HCT116 (cell line): ENCODE measurements around the gene SPATA31D3. TPM values are rescaled to one million over a fixed set of nuclear protein-coding genes. Genes with fewer than 3 reads are reported as not detected.
"Not testable (repeated sequence)": the region's sequence is repeated elsewhere in the genome, so short reads cannot be mapped to it uniquely, and the experiment has no call there.

ENCODE experiments used
- ATAC-seq: fragments of 200-7000 bp; cut with Tn5 transposase; 2 replicates; pipeline ENCODE4 v1.9.1; 2020; ENCODE audit warnings: mild to moderate bottlenecking, moderate library complexity
- Bru-seq: library from RNA; stranded (reverse); fragments of 400-500 nt; gene quantifications from one replicate; lab custom pipeline; 2021; lab: Mats Ljungman, UMichigan
- BruChase-seq, 2 experiments: library from RNA; stranded (reverse); fragments of 400-500 nt; gene quantifications; one replicate each; lab custom pipeline; 2021; lab: Mats Ljungman, UMichigan
- BruUV-seq: library from RNA; stranded (reverse); fragments of 400-500 nt; replicated peaks from 2 replicates; lab custom pipeline; 2021; lab: Mats Ljungman, UMichigan
- CTCF ChIA-PET: fragments of 300-600 bp; sonication (Branson Sonifier 250); formaldehyde crosslinking; loops from one replicate; lab custom pipeline; 2021; ENCODE audit warnings: antibody characterized with exemption; lab: Charles Lee
- POLR2A ChIA-PET: fragments of 300-600, 350-600 bp; sonication (Branson Sonifier 250); formaldehyde crosslinking; loops from one replicate; lab custom pipeline; 2021; ENCODE audit warnings: antibody characterized with exemption; lab: Charles Lee
- RAD21 ChIA-PET, 2 experiments: fragments of 300-600 bp; sonication (Branson Sonifier 250); formaldehyde crosslinking; loops; one replicate each; lab custom pipeline; 2023; ENCODE audit warnings: low total read pairs in 2 of 2; ENCODE audit not compliant: uncharacterized antibody in 2 of 2, unreplicated experiment in 2 of 2, low non-redundant PET in 1 of 2; lab: Charles Lee
- DNase-seq: peaks from one replicate; pipeline ENCODE4 v3.0.0-alpha.2; 2010; ENCODE audit warnings: low read depth, low spot score
- H2AFZ ChIP-seq: fragments of 200-600 bp; shearing (Covaris generic), sonication (generic); 2 replicates; pipeline ENCODE4 v1.6.1; 2017; ENCODE audit warnings: low read depth, mixed run types, mixed read lengths, antibody characterized with exemption, low read length; ENCODE audit not compliant: poor library complexity, severe bottlenecking
- H3K27ac ChIP-seq: 2 replicates; pipeline ENCODE4 v1.5.1; 2012; ENCODE audit warnings: low read depth, low read length
- H3K27me3 ChIP-seq: fragments of 200-600 bp; sonication (generic); 2 replicates; pipeline ENCODE4 v1.6.1; 2016; ENCODE audit warnings: mixed run types, low read length, mixed read lengths; ENCODE audit not compliant: insufficient read depth
- H3K36me3 ChIP-seq, 2 experiments: fragments of 200-500 bp in 1 of 2; fragments of 200-600 bp in 1 of 2; sonication (Bioruptor generic) in 1 of 2; sonication (generic) in 1 of 2; 2 replicates each; pipeline versions ENCODE4 v1.5.1 to v1.6.1; 2014 to 2016; ENCODE audit warnings: low read length in 2 of 2, inconsistent platforms in 1 of 2, mixed read lengths in 1 of 2, mixed run types in 1 of 2; ENCODE audit not compliant: insufficient read depth in 2 of 2, control insufficient read depth in 1 of 2
- H3K4me1 ChIP-seq, 2 experiments: fragments of 200-600 bp in 1 of 2; sonication (generic) in 1 of 2; 2 replicates each; pipeline versions ENCODE4 v1.5.1 to v1.6.1; 2012 to 2017; ENCODE audit warnings: low read length in 2 of 2, inconsistent platforms in 1 of 2, mild to moderate bottlenecking in 1 of 2, mixed read lengths in 1 of 2, mixed run types in 1 of 2, moderate library complexity in 1 of 2; ENCODE audit not compliant: insufficient read depth in 2 of 2, control insufficient read depth in 1 of 2
- H3K4me2 ChIP-seq: fragments of 200-600 bp; sonication (generic); 2 replicates; pipeline ENCODE4 v1.6.1; 2017; ENCODE audit warnings: mixed run types, low read length, mixed read lengths
- H3K4me3 ChIP-seq, 2 experiments: fragments of 200-600 bp in 1 of 2; sonication (generic) in 1 of 2; replicated peaks in 1 of 2; 2 replicates each; pipeline ENCODE4 v1.5.1; 2011 to 2016; ENCODE audit warnings: low read length in 2 of 2, control low read depth in 1 of 2, low read depth in 1 of 2, mild to moderate bottlenecking in 1 of 2, mixed read lengths in 1 of 2, mixed run types in 1 of 2
- H3K79me2 ChIP-seq: fragments of 200-600 bp; sonication (generic); 2 replicates; pipeline ENCODE4 v1.6.1; 2017; ENCODE audit warnings: mild to moderate bottlenecking, mixed run types, low read length, moderate library complexity, mixed read lengths; ENCODE audit not compliant: insufficient read depth
- H3K9ac ChIP-seq: fragments of 200-600 bp; sonication (generic); 2 replicates; pipeline ENCODE4 v1.6.1; 2016; ENCODE audit warnings: low read length, mixed read lengths
- H3K9me2 ChIP-seq: fragments of 200-600 bp; sonication (generic), shearing (Covaris generic); 2 replicates; pipeline ENCODE4 v1.6.1; 2017; ENCODE audit warnings: mixed run types, mild to moderate bottlenecking, moderate library complexity; ENCODE audit not compliant: insufficient read depth
- H3K9me3 ChIP-seq, 2 experiments: fragments of 200-500 bp in 1 of 2; fragments of 200-600 bp in 1 of 2; sonication (Bioruptor generic) in 1 of 2; sonication (generic) in 1 of 2; 2 replicates each; pipeline ENCODE4 v1.6.1; 2014 to 2017; ENCODE audit warnings: low read length in 2 of 2, mixed read lengths in 2 of 2, inconsistent platforms in 1 of 2, low read depth in 1 of 2, mild to moderate bottlenecking in 1 of 2, mixed run types in 1 of 2, moderate library complexity in 1 of 2; ENCODE audit not compliant: control insufficient read depth in 1 of 2, insufficient read depth in 1 of 2
- H4K20me1 ChIP-seq: fragments of 200-600 bp; sonication (generic), shearing (Covaris generic); 2 replicates; pipeline ENCODE4 v1.6.1; 2017; ENCODE audit warnings: mixed run types, mild to moderate bottlenecking, moderate library complexity; ENCODE audit not compliant: insufficient read depth
- FOSL1 ChIP-seq: IDR thresholded peaks from 2 replicates; pipeline ENCODE4 v1.6.1; 2012; ENCODE audit warnings: low read depth
- POLR2A ChIP-seq: IDR thresholded peaks from 2 replicates; pipeline ENCODE4 v1.7.0; 2011; ENCODE audit warnings: borderline replicate concordance; ENCODE audit not compliant: insufficient read depth, insufficient read length; ENCODE audit errors: extremely low read depth
- SRF ChIP-seq: IDR thresholded peaks from 2 replicates; pipeline ENCODE4 v1.6.1; 2012; ENCODE audit warnings: low read depth
- TCF7L2 ChIP-seq: IDR thresholded peaks from 2 replicates; pipeline ENCODE4 v1.7.0; 2011; ENCODE audit warnings: borderline replicate concordance, inconsistent platforms; ENCODE audit not compliant: insufficient read depth, insufficient read length; ENCODE audit errors: extremely low read depth
- ZFX ChIP-seq: fragments of 450-650 bp; IDR thresholded peaks from 2 replicates; pipeline ENCODE4 v1.6.1; 2017
- ZNF274 ChIP-seq: fragments of 200-500 bp; sonication (Bioruptor generic); IDR thresholded peaks from 2 replicates; pipeline ENCODE4 v1.6.1; 2014; ENCODE audit warnings: mild to moderate bottlenecking, low read depth, low read length, inconsistent platforms
- intact Hi-C: fragments of 100-400 bp; cut with micrococcal nuclease; formaldehyde crosslinking; loops from 2 replicates; pipeline ENCODE4 v1.10.0; 2022
- long read RNA-seq: library from polyadenylated mRNA; unstranded; transcript quantifications from one replicate; pipeline ENCODE4 v2.0.0, GENCODE V29; 2021; ENCODE audit not compliant: unreplicated experiment
- polyA plus RNA-seq: library from polyadenylated mRNA; unstranded; fragments of >200 nt; gene quantifications from 2 replicates; pipeline ENCODE4 v1.2.1, GENCODE V29; 2012; ENCODE audit warnings: missing spikeins
- total RNA-seq: library from RNA; stranded (reverse); gene quantifications from one replicate; pipeline ENCODE4 v1.2.1, GENCODE V29; 2021; ENCODE audit not compliant: unreplicated experiment
- TF ChIP-seq, protein P1 (sequence below): IDR thresholded peaks from 2 replicates; pipeline ENCODE4 v1.6.1; 2012
- TF ChIP-seq, protein P2 (sequence below): IDR thresholded peaks from 2 replicates; pipeline ENCODE4 v1.6.1; 2012

SPATA31D3 gene
- total RNA-seq (not detected), Bru-seq, nascent RNA (not detected), BruChase-seq, experiment 1, labeled RNA remaining after a 6-hour chase (not detected), BruChase-seq, experiment 2, labeled RNA remaining after a 2-hour chase (not detected)
- not detected in 2 replicates for polyA plus RNA-seq
- long read RNA-seq, result 0 reads

GRCh38 chr9:81943393-81943792 lies at the start of gene SPATA31D3:
TSS of gene SPATA31D3 (plus strand) at chr9:81943500. CDS start at chr9:81943586, 86 bp downstream.
- RAD21 ChIA-PET, CTCF ChIA-PET, H3K9ac ChIP-seq, BruUV-seq, H2AFZ ChIP-seq, H3K79me2 ChIP-seq, intact Hi-C loops, H3K9me2 ChIP-seq, H3K27ac ChIP-seq, H4K20me1 ChIP-seq, H3K9me3 ChIP-seq, POLR2A ChIA-PET, H3K27me3 ChIP-seq, H3K4me3 ChIP-seq, DNase-seq, H3K4me2 ChIP-seq, H3K4me1 ChIP-seq, ATAC-seq, H3K36me3 ChIP-seq: not testable (repeated sequence)

- no peak for TF ChIP-seq ZFX
- TF ChIP-seq, all 23 proteins: peak for 0
- DNase-seq (no peak), ATAC-seq (no peak)
- ChIA-PET CTCF (no interaction called here), RAD21 (no interaction called here), POLR2A (no interaction called here)
- Histone ChIP-seq H4K20me1 (no peaks in the 10 kb centered on the region), H3K4me1 (no peaks in the 10 kb centered on the region), H3K79me2 (no peaks in the 10 kb centered on the region), H3K9me3 (no peaks in the 10 kb centered on the region), H3K27me3 (no peaks in the 10 kb centered on the region), H3K27ac (no peak overlapping the region), H3K36me3 (no peaks in the 10 kb centered on the region), H3K4me2 (no peak overlapping the region), H2AFZ (no peak overlapping the region), H3K4me3 (no peak overlapping the region), H3K9me2 (no peaks in the 10 kb centered on the region), H3K9ac (no peak overlapping the region)
- BruUV-seq, result no TSS peak
- intact Hi-C loops, result no loop called here
These were observed 49.4 kb upstream of the SPATA31D3 start for GRCh38 chr9:81893929-81894328.

DNA sequence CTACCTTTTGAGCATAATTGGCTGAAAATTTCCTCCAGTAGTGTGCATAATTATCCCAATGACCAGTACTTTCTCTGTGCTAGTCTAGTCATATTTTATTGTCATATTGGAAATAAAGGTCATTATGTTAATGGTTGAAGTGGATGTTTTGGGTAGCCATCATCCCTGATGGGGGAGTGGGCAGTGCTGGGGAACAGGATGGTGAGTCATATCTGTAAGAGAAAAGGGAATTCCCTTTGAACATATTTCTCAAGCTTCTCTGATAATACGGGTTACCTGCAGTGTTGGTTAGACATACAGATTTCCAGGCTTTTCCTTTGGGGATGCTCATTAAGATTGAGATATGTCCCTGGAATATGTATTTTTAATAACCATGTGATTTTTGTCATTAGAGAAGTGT lies 48.4 kb upstream of the SPATA31D3 start:
- H3K4me1 ChIP-seq, result no peaks in the 10 kb centered on the region
- no peak overlapping the region for H3K27ac ChIP-seq
- POLR2A ChIA-PET, result no interaction called here
- no peaks in the 10 kb centered on the region for H3K9me2 ChIP-seq
- no peak overlapping the region for H3K4me2 ChIP-seq
- CTCF ChIA-PET, result no interaction called here
- ATAC-seq (no peak), DNase-seq (no peak)
- no peaks in the 10 kb centered on the region for H3K9me3 ChIP-seq
- TF ChIP-seq, protein P1, sequence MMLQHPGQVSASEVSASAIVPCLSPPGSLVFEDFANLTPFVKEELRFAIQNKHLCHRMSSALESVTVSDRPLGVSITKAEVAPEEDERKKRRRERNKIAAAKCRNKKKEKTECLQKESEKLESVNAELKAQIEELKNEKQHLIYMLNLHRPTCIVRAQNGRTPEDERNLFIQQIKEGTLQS, result no peak
- no peak for TF ChIP-seq TCF7L2
- TF ChIP-seq, protein P2, sequence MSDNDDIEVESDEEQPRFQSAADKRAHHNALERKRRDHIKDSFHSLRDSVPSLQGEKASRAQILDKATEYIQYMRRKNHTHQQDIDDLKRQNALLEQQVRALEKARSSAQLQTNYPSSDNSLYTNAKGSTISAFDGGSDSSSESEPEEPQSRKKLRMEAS, result no peak
- TF ChIP-seq POLR2A, result no peak
- no peak for TF ChIP-seq FOSL1
- no peak for TF ChIP-seq ZNF274
- TF ChIP-seq SRF, result no peak
- TF ChIP-seq, all 23 proteins: peak for 0
- H4K20me1 ChIP-seq, result no peaks in the 10 kb centered on the region
- no peak overlapping the region for H3K4me3 ChIP-seq
- H3K36me3 ChIP-seq, result no peaks in the 10 kb centered on the region
- intact Hi-C loops, result no loop called here
- H3K9ac ChIP-seq, result no peak overlapping the region
- no peaks in the 10 kb centered on the region for H3K27me3 ChIP-seq
- no peak overlapping the region for H2AFZ ChIP-seq
- RAD21 ChIA-PET, result no interaction called here
- no TSS peak for BruUV-seq
- H3K79me2 ChIP-seq, result no peaks in the 10 kb centered on the region
